Endothelial cell of umbilical vein (primary cell): ENCODE measurements around the gene TMOD1. TPM values are rescaled to one million over a fixed set of nuclear protein-coding genes. Genes with fewer than 3 reads are reported as not detected.

Source experiments
- BruUV-seq: library from RNA; stranded (reverse); fragments of 400-500 nt; replicated peaks from 2 replicates; lab custom pipeline; 2021; lab: Mats Ljungman, UMichigan
- CTCF ChIA-PET: fragments of 300-600, 350-600 bp; sonication (Branson Sonifier 250); formaldehyde crosslinking; loops from one replicate; lab custom pipeline; 2021; ENCODE audit warnings: antibody characterized with exemption, inconsistent platforms; lab: Charles Lee
- POLR2A ChIA-PET: fragments of 300-600, 350-600 bp; sonication (Branson Sonifier 250); formaldehyde crosslinking; loops from one replicate; lab custom pipeline; 2021; ENCODE audit warnings: antibody characterized with exemption, inconsistent platforms; lab: Charles Lee
- DNase-seq: peaks from one replicate; pipeline ENCODE4 v3.0.0-alpha.2; 2011; ENCODE audit warnings: low read depth, low spot score
- FAIRE-seq: peaks from 2 replicates; lab custom pipeline; 2011; peaks lifted over from hg19 to GRCh38; lab: Jason Lieb, UNC
- H2AFZ ChIP-seq: 2 replicates; pipeline ENCODE4 v1.6.0; 2012; ENCODE audit warnings: low read depth, low read length, control low read depth, inconsistent platforms
- H3K27ac ChIP-seq: 2 replicates; pipeline ENCODE4 v1.5.1; 2011; ENCODE audit warnings: low read depth, mild to moderate bottlenecking, control low read depth, low read length, moderate library complexity; ENCODE audit not compliant: insufficient read depth
- H3K27me3 ChIP-seq, 2 experiments: 2 replicates each; pipeline versions ENCODE4 v1.6.0 to v1.6.1; 2011; ENCODE audit warnings: low read length in 2 of 2, mixed read lengths in 1 of 2; ENCODE audit not compliant: control insufficient read depth in 2 of 2, insufficient read depth in 2 of 2
- H3K36me3 ChIP-seq, 2 experiments: 2 replicates in 1 of 2; 3 replicates in 1 of 2; pipeline ENCODE4 v1.5.1; 2011; ENCODE audit warnings: low read length in 2 of 2, mild to moderate bottlenecking in 1 of 2, moderate library complexity in 1 of 2; ENCODE audit not compliant: control insufficient read depth in 2 of 2, insufficient read depth in 2 of 2; ENCODE audit errors: extremely low read depth in 1 of 2
- H3K4me1 ChIP-seq: 3 replicates; pipeline ENCODE4 v1.5.1; 2011; ENCODE audit warnings: mild to moderate bottlenecking, low read length; ENCODE audit not compliant: control insufficient read depth, insufficient read depth; ENCODE audit errors: extremely low read depth
- H3K4me2 ChIP-seq: 2 replicates; pipeline ENCODE4 v1.6.1; 2011; ENCODE audit warnings: low read length, control low read depth, mixed read lengths; ENCODE audit not compliant: insufficient read depth
- H3K4me3 ChIP-seq, 3 experiments: fragments of 200-600 bp in 1 of 3; sonication (generic), shearing (Covaris generic) in 1 of 3; replicated peaks in 1 of 3; 2 replicates each; pipeline ENCODE4 v1.5.1; 2011 to 2016; ENCODE audit warnings: control low read depth in 3 of 3, low read length in 3 of 3, mild to moderate bottlenecking in 2 of 3, inconsistent platforms in 1 of 3, low read depth in 1 of 3, moderate library complexity in 1 of 3; ENCODE audit not compliant: insufficient read depth in 1 of 3
- H3K79me2 ChIP-seq: 2 replicates; pipeline ENCODE4 v1.6.0; 2012; ENCODE audit warnings: low read length, inconsistent platforms; ENCODE audit not compliant: control insufficient read depth, insufficient read depth
- H3K9ac ChIP-seq: replicated peaks from 2 replicates; pipeline ENCODE3; 2011; ENCODE audit warnings: low read length, control low read depth; ENCODE audit not compliant: insufficient read depth; ENCODE audit errors: extremely low read depth
- H3K9me1 ChIP-seq: replicated peaks from 3 replicates; pipeline ENCODE4 v1.6.0; 2011; ENCODE audit warnings: mild to moderate bottlenecking, low read length; ENCODE audit not compliant: control insufficient read depth, insufficient read depth; ENCODE audit errors: extremely low read depth
- H3K9me3 ChIP-seq: replicated peaks from 2 replicates; pipeline ENCODE4 v1.5.1; 2012; ENCODE audit warnings: low read length, inconsistent platforms; ENCODE audit not compliant: control insufficient read depth, insufficient read depth
- H4K20me1 ChIP-seq: replicated peaks from 2 replicates; pipeline ENCODE3; 2011; ENCODE audit warnings: mild to moderate bottlenecking, low read length; ENCODE audit not compliant: control insufficient read depth, insufficient read depth; ENCODE audit errors: extremely low read depth
- CTCF ChIP-seq, 2 donors: IDR thresholded peaks; 1 replicate in 1 of 2; 2 replicates in 1 of 2; pipeline ENCODE4 v1.5.1; 2011; ENCODE audit warnings: low read length in 2 of 2, mild to moderate bottlenecking in 2 of 2, moderate library complexity in 2 of 2, control low read depth in 1 of 2, inconsistent platforms in 1 of 2, low read depth in 1 of 2; ENCODE audit not compliant: insufficient read depth in 1 of 2; ENCODE audit errors: extremely low read depth in 1 of 2
- EZH2 ChIP-seq: IDR thresholded peaks from 2 replicates; pipeline ENCODE4 v1.6.1; 2012; ENCODE audit warnings: borderline replicate concordance, low read depth, mild to moderate bottlenecking, moderate library complexity, low read length, inconsistent platforms; ENCODE audit not compliant: severe bottlenecking
- FOS ChIP-seq: IDR thresholded peaks from 2 replicates; pipeline ENCODE4 v1.6.1; 2011; ENCODE audit warnings: mild to moderate bottlenecking, low read length, moderate library complexity, borderline replicate concordance; ENCODE audit not compliant: insufficient read depth
- GATA2 ChIP-seq: IDR thresholded peaks from 2 replicates; pipeline ENCODE4 v1.7.0; 2011; ENCODE audit warnings: low read depth, mild to moderate bottlenecking, moderate library complexity, mixed read lengths, low read length; ENCODE audit not compliant: insufficient read length, insufficient read depth
- JUN ChIP-seq: IDR thresholded peaks from 2 replicates; pipeline ENCODE4 v1.6.1; 2011; ENCODE audit warnings: borderline replicate concordance, low read depth; ENCODE audit not compliant: insufficient read length, insufficient read depth
- MAX ChIP-seq: IDR thresholded peaks from 2 replicates; pipeline ENCODE4 v1.6.1; 2011; ENCODE audit not compliant: insufficient read depth, insufficient read length
- MYC ChIP-seq: IDR thresholded peaks from one replicate; pipeline ENCODE4 v1.6.1; 2011; ENCODE audit warnings: mild to moderate bottlenecking, low read depth, low read length
- POLR2A ChIP-seq: IDR thresholded peaks from 2 replicates; pipeline ENCODE4 v1.6.1; 2012; ENCODE audit warnings: low read depth, mild to moderate bottlenecking, control low read depth, low read length
- POLR2AphosphoS5 ChIP-seq: IDR thresholded peaks from 2 replicates; pipeline ENCODE4 v1.6.1; 2012; ENCODE audit warnings: low read depth, mild to moderate bottlenecking, control low read depth, low read length, moderate library complexity; ENCODE audit not compliant: insufficient read depth
- dilution Hi-C: fragments of 300-500 bp; cut with MboI; formaldehyde crosslinking; loops from one replicate; pipeline ENCODE4 v1.15.0; 2019; ENCODE audit warnings: low sequenced_read_pairs; ENCODE audit not compliant: extremely low pct_ligation_motif_present
- intact Hi-C: fragments of 100-400 bp; cut with micrococcal nuclease; formaldehyde crosslinking; loops from one replicate; pipeline ENCODE4 v1.10.0; 2022
- polyA plus RNA-seq, 4 experiments: library from polyadenylated mRNA; depleted of rRNA in 3 of 4; stranded (reverse) in 3 of 4; unstranded in 1 of 4; fragments of >200 nt; gene quantifications; 2 replicates each; pipeline versions ENCODE4 v1.2.1 to v1.2.3, GENCODE V29; 2011 to 2012; ENCODE audit warnings: missing spikeins in 1 of 4
- total RNA-seq: library from RNA; stranded (reverse); gene quantifications from 2 replicates; pipeline ENCODE4 v1.2.3, GENCODE V29; 2021

Gene TMOD1
- total and polyA plus RNA-seq, 2 donors (not counting 3 experiments of a cell fraction or from before 2014, with no cell fraction given): 0.26 to 1.4 TPM

- no peak for FAIRE-seq
- no TSS peak for BruUV-seq
- no peak overlapping the region for H3K27ac ChIP-seq
- TF ChIP-seq POLR2A (no peak), MAX (no peak), POLR2AphosphoS5 (no peak), FOS (no peak), MYC (no peak), GATA2 (no peak), EZH2 (no peak), JUN (no peak), CTCF (IDR thresholded peaks at IDR 0.05; ENCODE audit: extremely low read depth in 1 of 2, insufficient read depth in 1 of 2, low read depth in 1 of 2, low read length in 2 of 2) (no peak)
- no peak overlapping the region for H3K4me3 ChIP-seq
- H3K27me3 ChIP-seq: peaks cover 0 to 20% of the 10 kb centered on the region in 2 experiments
- no peaks in the 10 kb centered on the region for H3K9me1 ChIP-seq
- H3K36me3 ChIP-seq: no peaks in the 10 kb centered on the region
- no peaks in the 10 kb centered on the region for H3K79me2 ChIP-seq
- dilution Hi-C loops (no loop called here), intact Hi-C loops (no loop called here)
- no peaks in the 10 kb centered on the region for H4K20me1 ChIP-seq
- H3K9me3 ChIP-seq: no peaks in the 10 kb centered on the region
- H3K9ac ChIP-seq: no peak overlapping the region
- no peaks in the 10 kb centered on the region for H3K4me1 ChIP-seq
- POLR2A ChIA-PET: no interaction called here
- no peak overlapping the region for H3K4me2 ChIP-seq
- CTCF ChIA-PET: interaction anchor here (1.8 to 6.6 kb wide), 2 partner anchors 49 to 80 kb away, joined by 8 to 30 read pairs; no protein-coding TSS in a partner anchor
- H2AFZ ChIP-seq: no peak overlapping the region
- DNase-seq: no peak
Measured at GRCh38 chr9:97548819-97549540, 47.5 kb downstream of the TMOD1 start.
